GM12873 (cell line): ENCODE data around the gene CNTNAP2.

Experiments used
- CTCF ChIP-seq: IDR thresholded peaks from 2 replicates; pipeline ENCODE4 v1.5.1; 2012; ENCODE audit warnings: low read depth, mild to moderate bottlenecking, moderate library complexity, low read length, control low read depth; ENCODE audit not compliant: insufficient read depth; ENCODE audit errors: missing control alignments

CNTNAP2 gene

GRCh38 chr7:147640821-147641220 lies 1524.2 kb downstream of the CNTNAP2 start:
- TF ChIP-seq CTCF = no peak

- TF ChIP-seq CTCF = no peak
These were observed 1530.0 kb downstream of the CNTNAP2 start for GRCh38 chr7:147646568-147646967.

GRCh38 chr7:147650991-147651390 lies 1534.4 kb downstream of the CNTNAP2 start:
- no peak for TF ChIP-seq CTCF

- no peak for TF ChIP-seq CTCF
These were observed 1535.0 kb downstream of the CNTNAP2 start for GRCh38 chr7:147651601-147652000.

GRCh38 chr7:147653456-147653855 lies 1536.9 kb downstream of the CNTNAP2 start:
- no peak for TF ChIP-seq CTCF

- no peak for TF ChIP-seq CTCF
These were observed 1541.9 kb downstream of the CNTNAP2 start for GRCh38 chr7:147658392-147658967.

GRCh38 chr7:147659036-147659995 lies 1542.7 kb downstream of the CNTNAP2 start:
- no peak for TF ChIP-seq CTCF
